CD4-positive, CD25-positive, alpha-beta regulatory T cell (primary cell): ENCODE data around the gene IL2RA. TPM values are rescaled to one million over a fixed set of nuclear protein-coding genes. Genes with fewer than 3 reads are reported as not detected.
A peak's percentile ranks its signal among the peaks of the same experiment; 100 is the strongest.

Experiments used
- ATAC-seq, 2 donors: fragments of 150-1000 bp; cut with Tn5 transposase; one replicate each; pipeline ENCODE4 v1.10.0; 2021; ENCODE audit warnings: low read depth in 2 of 2, moderate number of reproducible peaks in 2 of 2, moderate library complexity in 1 of 2
- DNase-seq, 3 donors: peaks; one replicate each; pipeline versions ENCODE4 v3.0.0 to v3.0.0-alpha.2; 2012 to 2022; ENCODE audit warnings: mixed read lengths in 1 of 3
- H3K27ac ChIP-seq: one replicate; pipeline ENCODE4 v1.7.0; 2013; ENCODE audit warnings: mild to moderate bottlenecking, low read length; ENCODE audit not compliant: insufficient read depth, poor library complexity, severe bottlenecking
- H3K27me3 ChIP-seq: one replicate; pipeline ENCODE4 v1.7.0; 2013; ENCODE audit warnings: low read length; ENCODE audit not compliant: control insufficient read depth, insufficient read depth
- H3K36me3 ChIP-seq: one replicate; pipeline ENCODE4 v1.7.0; 2013; ENCODE audit warnings: mild to moderate bottlenecking, low read length, moderate library complexity; ENCODE audit not compliant: control insufficient read depth, insufficient read depth
- H3K4me1 ChIP-seq: 2 replicates; pipeline ENCODE4 v1.7.0; 2013; ENCODE audit warnings: mild to moderate bottlenecking, low read length; ENCODE audit not compliant: insufficient read depth, control insufficient read depth, poor library complexity, severe bottlenecking
- H3K4me3 ChIP-seq: one replicate; pipeline ENCODE4 v1.7.0; 2013; ENCODE audit warnings: low read depth, mild to moderate bottlenecking, low read length, moderate library complexity
- H3K9me3 ChIP-seq, 2 experiments: 1 replicate in 1 of 2; 2 replicates in 1 of 2; pipeline ENCODE4 v1.7.0; 2013; ENCODE audit warnings: low read length in 2 of 2, mild to moderate bottlenecking in 1 of 2, moderate library complexity in 1 of 2; ENCODE audit not compliant: control insufficient read depth in 2 of 2
- H3K27ac Mint-ChIP-seq, 3 donors: one replicate each; pipeline ENCODE4 v1.8.0; 2020 to 2022; ENCODE audit warnings: mild to moderate bottlenecking in 3 of 3, mixed read lengths in 3 of 3, moderate library complexity in 2 of 3
- H3K27me3 Mint-ChIP-seq: one replicate; pipeline ENCODE4 v1.8.0; 2022; ENCODE audit warnings: mild to moderate bottlenecking, mixed read lengths
- H3K36me3 Mint-ChIP-seq: one replicate; pipeline ENCODE4 v1.8.0; 2020; ENCODE audit warnings: mixed read lengths
- H3K4me1 Mint-ChIP-seq, 4 donors: one replicate each; pipeline ENCODE4 v1.8.0; 2020 to 2022; ENCODE audit warnings: mixed read lengths in 4 of 4, mild to moderate bottlenecking in 1 of 4
- H3K4me3 Mint-ChIP-seq, 4 donors: one replicate each; pipeline ENCODE4 v1.8.0; 2020 to 2022; ENCODE audit warnings: mild to moderate bottlenecking in 4 of 4, mixed read lengths in 4 of 4, moderate library complexity in 3 of 4
- H3K9me3 Mint-ChIP-seq, 7 donors: one replicate each; pipeline ENCODE4 v1.8.0; 2020 to 2022; ENCODE audit warnings: mixed read lengths in 7 of 7, mild to moderate bottlenecking in 3 of 7, moderate library complexity in 2 of 7
- polyA plus RNA-seq, 4 donors: library from polyadenylated mRNA; unstranded; fragments of 300-500 nt; fragmentation: Illumina TruSeq; gene quantifications; one replicate each; pipeline ENCODE4 v1.2.3, GENCODE V29; 2021
- total RNA-seq: library from RNA; stranded (reverse); gene quantifications from one replicate; pipeline ENCODE4 v1.2.3, GENCODE V29; 2022

The IL2RA gene
- total and polyA plus RNA-seq, 5 donors from 2014 or later = 159 to 261 (median 195) TPM

DNA sequence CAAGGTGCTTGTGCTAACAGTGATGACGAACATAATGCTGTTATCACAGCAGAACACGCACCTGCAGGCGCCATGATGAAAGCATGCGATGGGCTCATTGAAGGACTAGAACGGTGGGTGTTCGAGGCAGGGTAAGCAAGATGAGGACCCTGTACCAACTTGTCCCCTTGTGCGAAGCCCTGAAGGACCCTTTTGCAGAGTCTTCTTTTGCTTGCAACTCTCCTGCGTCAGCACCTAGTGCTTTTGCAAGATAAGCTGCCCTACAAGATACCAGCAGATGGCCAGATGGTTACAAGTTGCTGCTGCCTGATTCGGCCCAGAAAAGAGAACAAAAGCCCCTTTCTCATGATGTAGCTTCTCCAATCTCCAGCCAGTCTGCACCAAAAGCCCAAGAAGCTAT lies 80.6 kb downstream of the IL2RA start:
- H3K9me3 ChIP-seq = no peaks in the 10 kb centered on the region
- no peaks in the 10 kb centered on the region for H3K27me3 ChIP-seq
- H3K4me1 ChIP-seq = peaks cover 11% of the 10 kb centered on the region
- Mint-ChIP-seq H3K27ac (no peak overlapping the region), H3K4me3 (peak overlapping the region in 1 of 4 donors; percentile 91), H3K27me3 (peaks cover 12% of the 10 kb centered on the region), H3K36me3 (no peaks in the 10 kb centered on the region), H3K9me3 (no peaks in the 10 kb centered on the region), H3K4me1 (peaks cover 0 to 9% (median 1%) of the 10 kb centered on the region in 4 donors)
- DNase-seq (no peak), ATAC-seq (no peak)
- no peak overlapping the region for H3K4me3 ChIP-seq
- no peaks in the 10 kb centered on the region for H3K36me3 ChIP-seq
- no peak overlapping the region for H3K27ac ChIP-seq

DNA sequence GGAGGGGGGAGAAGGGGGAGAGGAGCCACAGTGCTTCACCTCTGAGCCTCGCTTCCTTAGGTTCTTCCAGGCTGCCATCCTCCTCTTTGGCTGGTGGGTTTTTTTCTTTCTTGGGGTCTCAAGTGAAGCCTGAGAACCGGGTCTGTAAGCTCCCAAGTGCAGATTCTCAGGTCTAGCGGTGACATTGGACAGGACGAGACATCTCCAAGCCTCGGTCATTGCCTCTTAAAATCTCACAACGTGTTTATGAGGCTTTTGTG lies 84.0 kb downstream of the IL2RA start:
- peak overlapping the region; percentile 89 for H3K27ac ChIP-seq
- no peaks in the 10 kb centered on the region for H3K27me3 ChIP-seq
- ATAC-seq (no peak), DNase-seq (no peak)
- Mint-ChIP-seq H3K9me3 (no peaks in the 10 kb centered on the region), H3K4me1 (peaks cover 11 to 36% (median 21%) of the 10 kb centered on the region in 4 donors), H3K4me3 (peak overlapping the region; percentile 93 to 98 (median 96)), H3K27ac (peak overlapping the region; percentile 93 to 98 (median 93)), H3K27me3 (peaks cover 5% of the 10 kb centered on the region), H3K36me3 (no peaks in the 10 kb centered on the region)
- H3K9me3 ChIP-seq = no peaks in the 10 kb centered on the region
- peak overlapping the region; percentile 57 for H3K4me3 ChIP-seq
- no peaks in the 10 kb centered on the region for H3K36me3 ChIP-seq
- peaks cover 37% of the 10 kb centered on the region for H3K4me1 ChIP-seq

DNA sequence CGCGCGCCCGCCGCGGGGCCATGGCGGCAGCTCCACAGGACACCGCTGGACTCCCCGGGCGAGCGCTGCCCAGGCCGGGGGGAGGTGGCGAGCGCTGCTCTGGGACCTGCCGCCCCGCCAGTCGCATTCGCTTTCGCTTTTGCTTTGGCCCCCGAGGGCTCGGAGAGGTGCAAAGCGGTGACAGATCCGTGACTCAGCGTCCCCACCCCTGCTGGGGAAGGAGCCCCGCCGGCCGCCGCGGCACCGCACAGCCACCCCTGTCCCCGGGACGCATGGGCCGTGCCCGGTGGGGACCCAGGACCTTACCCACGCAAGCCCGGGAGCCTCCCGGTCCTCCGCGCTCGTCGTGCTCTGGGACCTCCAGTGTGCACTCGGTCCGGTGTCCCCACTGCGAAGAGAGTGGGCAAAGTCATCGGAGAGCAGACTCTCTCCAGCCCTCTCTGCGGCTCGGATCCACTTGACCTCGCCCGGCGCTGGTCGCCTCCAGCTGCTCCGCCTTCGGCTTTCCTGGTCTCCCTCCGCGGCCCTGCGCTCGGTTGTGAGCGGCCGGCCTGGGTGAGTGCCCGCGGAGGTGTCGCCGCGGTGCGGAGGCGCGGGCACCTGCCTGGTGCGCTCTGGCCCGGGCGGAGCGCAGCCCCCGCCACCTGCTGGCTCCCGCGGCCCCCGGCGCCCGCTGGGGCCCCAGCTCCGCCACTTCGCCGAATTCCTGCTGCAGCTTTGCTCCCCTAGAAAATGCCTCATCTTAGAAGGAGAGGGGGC lies 84.5 kb downstream of the IL2RA start, which contains the start of gene IL15RA:
Gene IL15RA (minus strand): TSS at position 73 of the 759 bp plus-strand sequence. CDS start 51 bp downstream, at position 22.
- H3K27me3 ChIP-seq = no peaks in the 10 kb centered on the region
- DNase-seq = peak; percentile 79 to 93 (median 82)
- Mint-ChIP-seq H3K36me3 (no peaks in the 10 kb centered on the region), H3K27me3 (peaks cover 5% of the 10 kb centered on the region), H3K27ac (peak within 1 kb of the TSS; percentile 96 to 98 (median 97)), H3K9me3 (no peaks in the 10 kb centered on the region), H3K4me3 (peak within 1 kb of the TSS; percentile 96 to 99 (median 98)), H3K4me1 (peaks cover 16 to 41% (median 26%) of the 10 kb centered on the region in 4 donors)
- peaks cover 37% of the 10 kb centered on the region for H3K4me1 ChIP-seq
- no peaks in the 10 kb centered on the region for H3K36me3 ChIP-seq
- peak within 1 kb of the TSS; percentile 89 for H3K4me3 ChIP-seq
- H3K9me3 ChIP-seq = no peaks in the 10 kb centered on the region
- peak; percentile 84 to 87 for ATAC-seq
- peak within 1 kb of the TSS; percentile 89 for H3K27ac ChIP-seq

DNA sequence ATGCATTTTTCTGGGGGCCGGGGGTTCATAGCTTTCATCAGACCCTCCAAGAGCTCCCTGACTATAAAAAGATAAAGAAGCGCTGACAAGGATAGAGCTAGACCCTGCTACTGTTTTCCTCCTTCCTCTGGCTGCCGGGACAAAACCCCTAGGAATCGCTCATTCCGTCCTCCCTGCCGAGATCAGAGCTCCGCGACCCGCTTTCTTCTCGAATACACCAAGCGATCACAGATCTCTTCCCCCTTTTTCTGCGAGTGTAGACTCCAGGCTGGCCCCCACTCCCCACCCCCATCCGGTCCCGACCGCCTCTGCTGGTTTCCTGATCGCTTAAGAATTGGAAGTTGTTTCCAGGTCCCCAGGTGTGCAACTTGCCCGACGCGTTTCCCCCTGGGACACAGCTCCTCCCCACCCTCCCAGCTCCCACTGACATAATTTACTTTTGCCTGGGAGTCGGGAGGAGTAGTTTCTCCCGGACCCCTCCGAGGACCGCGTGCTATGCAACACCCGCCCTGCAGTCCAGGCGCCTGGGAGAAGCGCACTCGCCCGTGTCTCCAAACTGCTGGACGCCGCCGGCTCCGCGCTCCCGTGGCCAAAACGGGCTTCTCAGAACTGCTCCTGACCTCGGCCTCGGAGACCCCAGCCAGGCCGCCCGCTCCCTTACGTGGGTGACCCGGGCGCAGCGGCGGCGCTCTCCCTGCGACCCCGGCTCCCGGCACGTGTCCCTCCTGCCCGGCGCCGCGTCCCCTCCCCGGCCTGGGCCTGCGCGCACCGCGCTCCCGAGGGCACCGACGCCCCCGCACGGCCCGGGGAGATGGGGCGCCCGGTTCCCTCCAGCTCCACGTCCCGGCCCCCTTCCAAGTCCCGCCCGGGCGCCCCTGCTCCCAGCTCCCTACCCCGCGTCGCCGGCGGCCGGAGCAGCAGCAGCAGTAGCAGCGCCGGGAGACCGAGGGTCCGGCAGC lies 85.4 kb downstream of the IL2RA start:
- Mint-ChIP-seq H3K36me3 (no peaks in the 10 kb centered on the region), H3K9me3 (no peaks in the 10 kb centered on the region), H3K4me3 (peak overlapping the region; percentile 89 to 99 (median 96)), H3K27ac (peak overlapping the region; percentile 96 to 97 (median 96)), H3K27me3 (peaks cover 5% of the 10 kb centered on the region), H3K4me1 (peaks cover 21 to 47% (median 32%) of the 10 kb centered on the region in 4 donors)
- DNase-seq (peak; percentile 24 to 66 (median 31)), ATAC-seq (peak; percentile 3)
- Histone ChIP-seq H3K4me3 (peak overlapping the region; percentile 89), H3K9me3 (no peaks in the 10 kb centered on the region), H3K4me1 (peaks cover 41% of the 10 kb centered on the region), H3K27ac (peak overlapping the region; percentile 89), H3K27me3 (no peaks in the 10 kb centered on the region), H3K36me3 (no peaks in the 10 kb centered on the region)

DNA sequence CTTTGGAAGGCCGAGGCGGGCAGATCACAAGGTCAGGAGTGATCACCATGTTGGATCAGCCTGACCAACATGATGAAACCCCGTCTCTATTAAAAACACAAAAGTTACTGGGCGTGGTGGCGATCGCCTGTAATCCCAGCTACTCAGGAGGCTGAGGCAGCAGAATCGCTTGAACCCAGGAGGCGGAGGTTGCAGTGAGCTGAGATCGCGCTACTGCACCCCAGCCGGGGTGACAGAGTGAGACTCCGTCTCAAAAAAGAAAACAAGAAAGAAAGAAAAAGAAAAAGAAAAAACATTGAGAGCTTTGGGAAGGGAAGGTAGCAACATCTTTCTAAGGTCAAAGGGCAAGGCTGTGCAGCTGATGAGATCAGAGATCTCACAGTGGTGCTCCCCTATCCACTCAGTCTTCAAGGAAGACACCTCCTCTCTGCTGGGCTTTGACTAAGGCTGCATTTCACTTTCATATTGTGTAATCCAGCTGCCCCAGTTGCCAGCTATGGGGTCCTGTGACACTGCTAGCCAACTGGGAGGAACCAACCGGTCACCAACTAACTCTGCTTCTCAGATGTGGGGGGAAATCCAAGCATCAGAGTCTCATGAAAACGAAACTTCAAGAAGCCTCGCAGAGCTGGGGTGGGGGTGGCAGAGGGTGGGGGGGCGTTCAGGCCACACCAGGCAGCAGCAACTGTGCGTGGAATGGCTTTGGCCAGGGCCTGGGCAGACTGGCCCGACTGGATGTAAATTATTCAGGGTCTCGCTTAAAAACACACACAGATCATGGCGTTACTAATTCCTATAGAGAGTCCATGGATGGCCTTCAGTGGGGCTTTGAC lies 86.3 kb downstream of the IL2RA start:
- Mint-ChIP-seq H3K4me3 (peak overlapping the region; percentile 89 to 99 (median 96)), H3K9me3 (no peaks in the 10 kb centered on the region), H3K27me3 (peaks cover 5% of the 10 kb centered on the region), H3K4me1 (peaks cover 29 to 56% (median 41%) of the 10 kb centered on the region in 4 donors), H3K36me3 (no peaks in the 10 kb centered on the region), H3K27ac (peak overlapping the region; percentile 96 to 97 (median 96))
- H3K27me3 ChIP-seq = no peaks in the 10 kb centered on the region
- ATAC-seq = peak; percentile 32 to 33
- H3K4me3 ChIP-seq = peak overlapping the region; percentile 89
- H3K27ac ChIP-seq = peak overlapping the region; percentile 89
- DNase-seq = peak; percentile 48 to 83 (median 61)
- H3K9me3 ChIP-seq = no peaks in the 10 kb centered on the region
- H3K4me1 ChIP-seq = peaks cover 50% of the 10 kb centered on the region
- no peaks in the 10 kb centered on the region for H3K36me3 ChIP-seq

DNA sequence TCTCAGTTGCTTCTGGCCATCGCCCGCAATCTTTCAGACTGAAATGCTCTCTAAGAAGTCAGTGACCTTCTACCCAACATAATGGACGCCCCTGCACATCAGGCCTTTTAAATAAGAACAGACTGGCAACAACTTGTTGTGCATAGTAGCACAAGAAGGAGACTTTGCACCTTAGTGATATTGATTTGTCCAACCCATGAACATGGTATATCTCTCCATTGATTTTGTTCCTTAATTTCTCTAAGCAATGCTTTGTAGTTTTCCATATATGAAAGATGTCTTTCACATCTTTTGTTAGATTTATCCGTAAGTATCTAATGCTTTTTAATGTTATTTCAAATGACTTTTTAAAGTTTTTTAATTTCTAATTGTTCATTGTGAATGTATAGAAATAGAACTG lies 89.1 kb downstream of the IL2RA start:
- ATAC-seq (no peak), DNase-seq (no peak)
- no peaks in the 10 kb centered on the region for H3K9me3 Mint-ChIP-seq
- Histone ChIP-seq H3K36me3 (peaks cover 7% of the 10 kb centered on the region), H3K4me3 (no peak overlapping the region), H3K27me3 (no peaks in the 10 kb centered on the region), H3K4me1 (peaks cover 45% of the 10 kb centered on the region), H3K27ac (no peak overlapping the region), H3K9me3 (no peaks in the 10 kb centered on the region)
- H3K4me1 Mint-ChIP-seq = peaks cover 39 to 68% (median 55%) of the 10 kb centered on the region in 4 donors
- peak overlapping the region in 2 of 3 donors; percentile 47 to 58 for H3K27ac Mint-ChIP-seq
- peak overlapping the region in 3 of 4 donors; percentile 4 to 85 (median 77) for H3K4me3 Mint-ChIP-seq
- peaks cover 1% of the 10 kb centered on the region for H3K27me3 Mint-ChIP-seq
- H3K36me3 Mint-ChIP-seq = peaks cover 5% of the 10 kb centered on the region

DNA sequence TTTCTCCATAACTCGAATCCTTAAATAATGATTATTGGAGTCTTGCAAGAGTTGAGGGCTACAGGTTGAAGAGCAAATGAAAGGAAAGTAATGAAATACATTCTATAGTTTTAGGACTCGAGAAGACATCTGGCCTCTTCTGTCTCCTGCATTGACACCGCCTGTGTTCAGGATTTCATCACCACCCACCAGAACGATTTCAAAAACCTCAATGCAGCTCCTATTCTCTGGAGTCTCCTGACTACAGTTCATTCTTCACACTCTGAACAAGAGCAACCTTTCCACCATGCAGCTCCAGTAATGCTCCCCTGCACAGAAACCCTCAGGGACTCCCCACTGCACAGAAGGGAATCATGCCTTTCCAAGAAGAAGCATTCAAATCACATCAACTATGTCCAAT lies 90.3 kb downstream of the IL2RA start:
- Histone ChIP-seq H3K27me3 (no peaks in the 10 kb centered on the region), H3K4me3 (peak overlapping the region; percentile 68), H3K9me3 (no peaks in the 10 kb centered on the region), H3K36me3 (peaks cover 8% of the 10 kb centered on the region), H3K27ac (peak overlapping the region; percentile 65), H3K4me1 (peaks cover 44% of the 10 kb centered on the region)
- H3K27me3 Mint-ChIP-seq = no peaks in the 10 kb centered on the region
- no peak for ATAC-seq
- peaks cover 9% of the 10 kb centered on the region for H3K36me3 Mint-ChIP-seq
- peaks cover 39 to 68% (median 57%) of the 10 kb centered on the region in 4 donors for H3K4me1 Mint-ChIP-seq
- H3K9me3 Mint-ChIP-seq = no peaks in the 10 kb centered on the region
- peak overlapping the region; percentile 69 to 89 (median 72) for H3K27ac Mint-ChIP-seq
- peak overlapping the region in 3 of 4 donors; percentile 30 to 74 (median 57) for H3K4me3 Mint-ChIP-seq
- no peak for DNase-seq
